H9 (cell line): ENCODE data around the gene MGLL. TPM values are rescaled to one million over a fixed set of nuclear protein-coding genes. Genes with fewer than 3 reads are reported as not detected.

Experiments used
- DNase-seq: peaks from one replicate; pipeline ENCODE4 v3.0.0-alpha.2; 2017
- H2AFZ ChIP-seq: one replicate; pipeline ENCODE4 v1.6.1; 2013; ENCODE audit warnings: mild to moderate bottlenecking, low read length, control low read depth, moderate library complexity
- H2AK5ac ChIP-seq: 2 replicates; pipeline ENCODE4 v1.6.1; 2013; ENCODE audit warnings: low read length, control low read depth, mixed read lengths; ENCODE audit not compliant: insufficient read length
- H2BK120ac ChIP-seq: one replicate; pipeline ENCODE4 v1.6.1; 2013; ENCODE audit warnings: low read depth, mild to moderate bottlenecking, low read length, control low read depth, inconsistent platforms; ENCODE audit not compliant: poor library complexity, severe bottlenecking
- H2BK12ac ChIP-seq: 2 replicates; pipeline ENCODE4 v1.6.1; 2013; ENCODE audit warnings: low read length, control low read depth, mixed read lengths, low read depth; ENCODE audit not compliant: insufficient read length
- H2BK15ac ChIP-seq: 2 replicates; pipeline ENCODE4 v1.6.1; 2013; ENCODE audit warnings: low read depth, low read length, control low read depth
- H2BK20ac ChIP-seq: one replicate; pipeline ENCODE4 v1.6.1; 2013; ENCODE audit warnings: low read depth, mild to moderate bottlenecking, low read length, control low read depth, inconsistent platforms; ENCODE audit not compliant: poor library complexity, severe bottlenecking
- H2BK5ac ChIP-seq: 2 replicates; pipeline ENCODE4 v1.6.1; 2013; ENCODE audit warnings: low read length, control low read depth, mixed read lengths; ENCODE audit not compliant: insufficient read length
- H3K14ac ChIP-seq: 2 replicates; pipeline ENCODE4 v1.6.1; 2013; ENCODE audit warnings: low read length, control low read depth; ENCODE audit not compliant: insufficient read depth
- H3K18ac ChIP-seq: 2 replicates; pipeline ENCODE4 v1.6.1; 2013; ENCODE audit warnings: low read depth, mild to moderate bottlenecking, mixed read lengths, low read length, control low read depth; ENCODE audit not compliant: insufficient read length
- H3K23ac ChIP-seq: 2 replicates; pipeline ENCODE4 v1.6.1; 2013; ENCODE audit warnings: low read length, control low read depth, mixed read lengths, low read depth; ENCODE audit not compliant: insufficient read length
- H3K23me2 ChIP-seq: 2 replicates; pipeline ENCODE4 v1.6.1; 2013; ENCODE audit warnings: low read depth, mild to moderate bottlenecking, mixed read lengths, low read length, control low read depth; ENCODE audit not compliant: insufficient read length, poor library complexity, severe bottlenecking
- H3K27ac ChIP-seq: 2 replicates; pipeline ENCODE4 v1.5.1; 2013; ENCODE audit warnings: low read length, control low read depth, mixed read lengths, low read depth; ENCODE audit not compliant: insufficient read length
- H3K27me3 ChIP-seq: 2 replicates; pipeline ENCODE4 v1.6.1; 2013; ENCODE audit warnings: low read length, control low read depth, inconsistent platforms; ENCODE audit not compliant: insufficient read depth
- H3K4ac ChIP-seq: 2 replicates; pipeline ENCODE4 v1.6.1; 2013; ENCODE audit warnings: low read depth, mild to moderate bottlenecking, control low read depth, inconsistent platforms, low read length, moderate library complexity
- H3K4me1 ChIP-seq: 2 replicates; pipeline ENCODE4 v1.6.1; 2013; ENCODE audit warnings: low read length, control low read depth, inconsistent platforms; ENCODE audit not compliant: insufficient read depth
- H3K4me2 ChIP-seq: 2 replicates; pipeline ENCODE4 v1.6.1; 2013; ENCODE audit warnings: low read length, control low read depth, mixed read lengths; ENCODE audit not compliant: insufficient read length, insufficient read depth
- H3K56ac ChIP-seq: 2 replicates; pipeline ENCODE4 v1.6.1; 2013; ENCODE audit warnings: low read depth, mild to moderate bottlenecking, mixed read lengths, low read length, control low read depth; ENCODE audit not compliant: insufficient read length
- H3K79me1 ChIP-seq: 2 replicates; pipeline ENCODE4 v1.6.1; 2013; ENCODE audit warnings: low read depth, mild to moderate bottlenecking, moderate library complexity, low read length, control low read depth, inconsistent platforms; ENCODE audit not compliant: insufficient read depth, poor library complexity, severe bottlenecking
- H3K79me2 ChIP-seq: 2 replicates; pipeline ENCODE4 v1.6.1; 2013; ENCODE audit warnings: low read length, control low read depth, inconsistent platforms; ENCODE audit not compliant: insufficient read depth
- H3K9ac ChIP-seq: 2 replicates; pipeline ENCODE4 v1.6.1; 2013; ENCODE audit warnings: low read length, control low read depth, mixed read lengths; ENCODE audit not compliant: insufficient read length; ENCODE audit errors: extremely low read depth
- H3K9me3 ChIP-seq: one replicate; pipeline ENCODE4 v1.6.1; 2013; ENCODE audit warnings: low read depth, low read length, inconsistent platforms; ENCODE audit not compliant: control insufficient read depth
- H3T11ph ChIP-seq: one replicate; pipeline ENCODE4 v1.6.1; 2013; ENCODE audit warnings: mild to moderate bottlenecking, low read length, control low read depth, inconsistent platforms
- H4K20me1 ChIP-seq: one replicate; pipeline ENCODE4 v1.6.1; 2013; ENCODE audit not compliant: control insufficient read depth, insufficient read length, insufficient read depth
- H4K5ac ChIP-seq: 2 replicates; pipeline ENCODE4 v1.6.1; 2013; ENCODE audit warnings: low read depth, mild to moderate bottlenecking, mixed read lengths, low read length, control low read depth; ENCODE audit not compliant: insufficient read length
- H4K8ac ChIP-seq: replicated peaks from 2 replicates; pipeline ENCODE4 v1.6.1; 2013; ENCODE audit warnings: low read length, control low read depth, mixed read lengths, low read depth; ENCODE audit not compliant: insufficient read length
- H4K91ac ChIP-seq: 2 replicates; pipeline ENCODE4 v1.6.1; 2013; ENCODE audit warnings: low read depth, mild to moderate bottlenecking, moderate library complexity, mixed read lengths, low read length, control low read depth; ENCODE audit not compliant: insufficient read length
- H3K27ac Mint-ChIP-seq, 3 experiments: 2 replicates in 2 of 3; 3 replicates in 1 of 3; pipeline ENCODE4 v1.8.0; 2020 to 2021; ENCODE audit warnings: mixed read lengths in 3 of 3, mild to moderate bottlenecking in 1 of 3, moderate library complexity in 1 of 3
- H3K27me3 Mint-ChIP-seq: 2 replicates; pipeline ENCODE4 v1.8.0; 2021; ENCODE audit warnings: low read depth, mild to moderate bottlenecking, moderate library complexity, mixed read lengths
- H3K36me3 Mint-ChIP-seq, 3 experiments: 2 replicates in 2 of 3; 3 replicates in 1 of 3; pipeline ENCODE4 v1.8.0; 2020 to 2021; ENCODE audit warnings: low read depth in 3 of 3, mixed read lengths in 3 of 3; ENCODE audit not compliant: insufficient read depth in 1 of 3
- H3K4me1 Mint-ChIP-seq, 2 experiments: 2 replicates each; pipeline ENCODE4 v1.8.0; 2020; ENCODE audit warnings: mixed read lengths in 2 of 2
- H3K4me3 Mint-ChIP-seq, 2 experiments: 2 replicates in 1 of 2; 3 replicates in 1 of 2; pipeline ENCODE4 v1.8.0; 2020 to 2021; ENCODE audit warnings: mild to moderate bottlenecking in 2 of 2, mixed read lengths in 2 of 2, moderate library complexity in 1 of 2
- H3K9me3 Mint-ChIP-seq, 2 experiments: 2 replicates in 1 of 2; 3 replicates in 1 of 2; pipeline ENCODE4 v1.8.0; 2020; ENCODE audit warnings: mild to moderate bottlenecking in 2 of 2, mixed read lengths in 2 of 2, moderate library complexity in 1 of 2
- WGBS: extraction: QIAGEN DNeasy Blood & Tissue Kit; methylation state at CpG from one replicate; pipeline ENCODE4 v1.1.7; 2013; ENCODE audit warnings: missing lambda C conversion rate, low lambda C conversion rate, mixed read lengths; ENCODE audit not compliant: insufficient read length; ENCODE audit errors: extremely low coverage; 5-methylcytosine and 5-hydroxymethylcytosine counted together
- total RNA-seq: library from RNA; stranded (reverse); gene quantifications from 2 replicates; pipeline ENCODE4 v1.2.1, GENCODE V29; 2021
- TF ChIP-seq, protein P1 (sequence below): fragments of 200-600 bp; sonication (generic); conservative IDR thresholded peaks from 3 replicates; pipeline ENCODE4 v1.8.0; 2021; ENCODE audit warnings: antibody characterized with exemption, mild to moderate bottlenecking

MGLL gene
- total RNA-seq, 1 experiment from 2014 or later: 0.11 TPM

DNA sequence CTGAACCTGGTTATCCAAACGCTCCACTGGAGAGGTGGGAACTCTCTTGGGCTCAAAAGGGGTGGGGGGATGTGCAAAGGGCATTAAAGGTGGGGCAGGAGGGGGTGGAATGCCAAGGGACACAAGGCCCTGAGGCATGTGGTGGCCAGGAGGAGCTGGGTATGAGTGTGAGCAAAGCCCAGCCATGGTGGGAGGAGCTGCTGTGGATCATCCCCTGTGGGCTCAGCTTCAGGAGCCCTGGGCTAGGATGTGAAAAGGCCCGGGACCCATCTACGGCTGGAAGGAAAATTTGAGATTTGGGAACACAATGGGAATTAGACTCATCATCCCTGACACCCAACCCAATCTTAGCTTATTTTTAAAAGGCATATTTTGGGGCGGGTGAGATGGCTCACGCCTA, 33.3 kb downstream of the MGLL start:
- no peak overlapping the region; a peak in 1 of 7 replicates for H3K27ac Mint-ChIP-seq
- H3T11ph ChIP-seq: no peak overlapping the region
- TF ChIP-seq, protein P1, sequence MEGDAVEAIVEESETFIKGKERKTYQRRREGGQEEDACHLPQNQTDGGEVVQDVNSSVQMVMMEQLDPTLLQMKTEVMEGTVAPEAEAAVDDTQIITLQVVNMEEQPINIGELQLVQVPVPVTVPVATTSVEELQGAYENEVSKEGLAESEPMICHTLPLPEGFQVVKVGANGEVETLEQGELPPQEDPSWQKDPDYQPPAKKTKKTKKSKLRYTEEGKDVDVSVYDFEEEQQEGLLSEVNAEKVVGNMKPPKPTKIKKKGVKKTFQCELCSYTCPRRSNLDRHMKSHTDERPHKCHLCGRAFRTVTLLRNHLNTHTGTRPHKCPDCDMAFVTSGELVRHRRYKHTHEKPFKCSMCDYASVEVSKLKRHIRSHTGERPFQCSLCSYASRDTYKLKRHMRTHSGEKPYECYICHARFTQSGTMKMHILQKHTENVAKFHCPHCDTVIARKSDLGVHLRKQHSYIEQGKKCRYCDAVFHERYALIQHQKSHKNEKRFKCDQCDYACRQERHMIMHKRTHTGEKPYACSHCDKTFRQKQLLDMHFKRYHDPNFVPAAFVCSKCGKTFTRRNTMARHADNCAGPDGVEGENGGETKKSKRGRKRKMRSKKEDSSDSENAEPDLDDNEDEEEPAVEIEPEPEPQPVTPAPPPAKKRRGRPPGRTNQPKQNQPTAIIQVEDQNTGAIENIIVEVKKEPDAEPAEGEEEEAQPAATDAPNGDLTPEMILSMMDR: no peak
- H3K9me3 Mint-ChIP-seq: no peaks in the 10 kb centered on the region
- H2BK120ac ChIP-seq: no peak overlapping the region
- H2BK12ac ChIP-seq: no peak overlapping the region
- no peak overlapping the region for H3K4me2 ChIP-seq
- no peaks in the 10 kb centered on the region for H3K79me2 ChIP-seq
- no peak overlapping the region for H3K4me3 Mint-ChIP-seq
- no peak overlapping the region for H3K9ac ChIP-seq
- no peaks in the 10 kb centered on the region for H3K36me3 Mint-ChIP-seq
- H3K27ac ChIP-seq: no peak overlapping the region
- no peak overlapping the region for H2AFZ ChIP-seq
- H3K27me3 Mint-ChIP-seq: peaks cover 1% of the 10 kb centered on the region; the same call in 1 of the 2 replicates
- no CpG with 5 or more reads among the region's 5 CpGs for WGBS
- no peaks in the 10 kb centered on the region for H3K23me2 ChIP-seq
- no peak for DNase-seq
- no peak overlapping the region for H2AK5ac ChIP-seq
- no peaks in the 10 kb centered on the region for H3K4me1 ChIP-seq
- no peaks in the 10 kb centered on the region for H4K20me1 ChIP-seq
- H3K4me1 Mint-ChIP-seq: peaks cover 9 to 16% of the 10 kb centered on the region in 2 experiments
- H2BK15ac ChIP-seq: no peak overlapping the region
- no peak overlapping the region for H3K4ac ChIP-seq
- no peak overlapping the region for H3K23ac ChIP-seq
- H3K18ac ChIP-seq: no peak overlapping the region
- no peak overlapping the region for H3K56ac ChIP-seq
- no peaks in the 10 kb centered on the region for H3K27me3 ChIP-seq
- H2BK5ac ChIP-seq: no peak overlapping the region
- H4K5ac ChIP-seq: no peak overlapping the region
- H3K79me1 ChIP-seq: no peaks in the 10 kb centered on the region
- H4K91ac ChIP-seq: no peak overlapping the region
- H2BK20ac ChIP-seq: no peak overlapping the region
- no peaks in the 10 kb centered on the region for H3K9me3 ChIP-seq
- H3K14ac ChIP-seq: no peak overlapping the region
- H4K8ac ChIP-seq: no peak overlapping the region
